HEK293T (cell line): ENCODE measurements around the gene PGLYRP1.

Source experiments
- ARNT ChIP-seq: fragments of 450-650 bp; IDR thresholded peaks from 2 replicates; pipeline ENCODE4 v1.6.1; 2017; ENCODE audit warnings: mild to moderate bottlenecking
- BHLHE40 ChIP-seq: fragments of 450-650 bp; IDR thresholded peaks from 2 replicates; pipeline ENCODE4 v1.6.1; 2016; ENCODE audit warnings: mild to moderate bottlenecking, moderate library complexity, borderline replicate concordance
- ELF4 ChIP-seq: fragments of 450-650 bp; IDR thresholded peaks from 2 replicates; pipeline ENCODE4 v1.6.1; 2017; ENCODE audit warnings: antibody characterized with exemption
- FOXA1 ChIP-seq: fragments of 450-650 bp; IDR thresholded peaks from 2 replicates; pipeline ENCODE4 v1.6.1; 2016; ENCODE audit warnings: mild to moderate bottlenecking
- FOXK2 ChIP-seq: fragments of 450-650 bp; IDR thresholded peaks from 2 replicates; pipeline ENCODE4 v1.6.1; 2016; ENCODE audit warnings: mild to moderate bottlenecking
- FOXM1 ChIP-seq: fragments of 450-650 bp; IDR thresholded peaks from 2 replicates; pipeline ENCODE4 v1.6.1; 2017; ENCODE audit warnings: mild to moderate bottlenecking, borderline replicate concordance
- HDGF ChIP-seq: fragments of 450-650 bp; IDR thresholded peaks from 2 replicates; pipeline ENCODE4 v1.6.1; 2017; ENCODE audit warnings: antibody characterized with exemption, borderline replicate concordance
- LEF1 ChIP-seq: fragments of 450-650 bp; IDR thresholded peaks from 2 replicates; pipeline ENCODE4 v1.6.1; 2017; ENCODE audit warnings: mild to moderate bottlenecking, borderline replicate concordance
- NFRKB ChIP-seq: fragments of 450-650 bp; IDR thresholded peaks from 2 replicates; pipeline ENCODE4 v1.6.1; 2016; ENCODE audit warnings: mild to moderate bottlenecking, moderate library complexity
- SP1 ChIP-seq: fragments of 450-650 bp; IDR thresholded peaks from 2 replicates; pipeline ENCODE4 v1.6.1; 2017
- SUZ12 ChIP-seq: fragments of 450-650 bp; IDR thresholded peaks from 2 replicates; pipeline ENCODE4 v1.6.1; 2016; ENCODE audit warnings: mild to moderate bottlenecking
- TARDBP ChIP-seq: fragments of 450-650 bp; IDR thresholded peaks from 2 replicates; pipeline ENCODE4 v1.6.1; 2016
- ZNF384 ChIP-seq: fragments of 450-650 bp; IDR thresholded peaks from 2 replicates; pipeline ENCODE4 v1.6.1; 2016

DNA sequence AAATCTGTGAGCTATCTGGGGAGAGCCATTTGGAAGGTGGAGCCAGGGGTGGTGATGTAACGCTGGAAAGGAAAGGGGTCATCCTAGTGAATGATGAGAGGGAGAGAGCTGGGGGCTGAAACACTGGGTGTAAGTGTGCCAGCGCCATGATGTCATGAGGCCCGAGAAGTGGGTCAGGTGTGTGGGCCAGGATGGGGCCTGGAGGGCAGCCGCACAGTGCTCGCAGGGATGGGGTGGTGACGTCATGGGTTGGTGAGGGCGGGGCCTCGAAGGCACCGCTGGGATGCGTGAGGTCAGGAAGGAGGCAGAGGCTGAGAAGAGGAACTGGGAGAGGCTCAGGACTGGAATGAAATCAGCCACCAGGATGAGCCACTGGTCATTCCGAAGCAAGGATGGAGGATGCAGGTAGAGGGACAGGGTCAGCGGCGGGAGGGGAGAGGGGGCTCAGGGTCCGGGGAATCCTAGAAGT lies 23.2 kb downstream of the PGLYRP1 start:
- TF ChIP-seq HDGF (no peak), SUZ12 (no peak), BHLHE40 (no peak), TARDBP (no peak), ZNF384 (no peak), FOXK2 (no peak), NFRKB (no peak), ELF4 (no peak), SP1 (no peak), FOXM1 (no peak), LEF1 (no peak), ARNT (no peak), FOXA1 (no peak)
